GM12801 (cell line): ENCODE results near the gene PKD1.

ENCODE experiments used
- TF ChIP-seq, protein P1 (sequence below): IDR thresholded peaks from one replicate; pipeline ENCODE4 v1.5.1; 2011; ENCODE audit warnings: control low read depth; ENCODE audit not compliant: insufficient read length; ENCODE audit errors: extremely low read depth

Gene PKD1

GRCh38 chr16:2087748-2088631 lies 47.7 kb downstream of the PKD1 start:
- TF ChIP-seq, protein P1, sequence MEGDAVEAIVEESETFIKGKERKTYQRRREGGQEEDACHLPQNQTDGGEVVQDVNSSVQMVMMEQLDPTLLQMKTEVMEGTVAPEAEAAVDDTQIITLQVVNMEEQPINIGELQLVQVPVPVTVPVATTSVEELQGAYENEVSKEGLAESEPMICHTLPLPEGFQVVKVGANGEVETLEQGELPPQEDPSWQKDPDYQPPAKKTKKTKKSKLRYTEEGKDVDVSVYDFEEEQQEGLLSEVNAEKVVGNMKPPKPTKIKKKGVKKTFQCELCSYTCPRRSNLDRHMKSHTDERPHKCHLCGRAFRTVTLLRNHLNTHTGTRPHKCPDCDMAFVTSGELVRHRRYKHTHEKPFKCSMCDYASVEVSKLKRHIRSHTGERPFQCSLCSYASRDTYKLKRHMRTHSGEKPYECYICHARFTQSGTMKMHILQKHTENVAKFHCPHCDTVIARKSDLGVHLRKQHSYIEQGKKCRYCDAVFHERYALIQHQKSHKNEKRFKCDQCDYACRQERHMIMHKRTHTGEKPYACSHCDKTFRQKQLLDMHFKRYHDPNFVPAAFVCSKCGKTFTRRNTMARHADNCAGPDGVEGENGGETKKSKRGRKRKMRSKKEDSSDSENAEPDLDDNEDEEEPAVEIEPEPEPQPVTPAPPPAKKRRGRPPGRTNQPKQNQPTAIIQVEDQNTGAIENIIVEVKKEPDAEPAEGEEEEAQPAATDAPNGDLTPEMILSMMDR = no peak

DNA sequence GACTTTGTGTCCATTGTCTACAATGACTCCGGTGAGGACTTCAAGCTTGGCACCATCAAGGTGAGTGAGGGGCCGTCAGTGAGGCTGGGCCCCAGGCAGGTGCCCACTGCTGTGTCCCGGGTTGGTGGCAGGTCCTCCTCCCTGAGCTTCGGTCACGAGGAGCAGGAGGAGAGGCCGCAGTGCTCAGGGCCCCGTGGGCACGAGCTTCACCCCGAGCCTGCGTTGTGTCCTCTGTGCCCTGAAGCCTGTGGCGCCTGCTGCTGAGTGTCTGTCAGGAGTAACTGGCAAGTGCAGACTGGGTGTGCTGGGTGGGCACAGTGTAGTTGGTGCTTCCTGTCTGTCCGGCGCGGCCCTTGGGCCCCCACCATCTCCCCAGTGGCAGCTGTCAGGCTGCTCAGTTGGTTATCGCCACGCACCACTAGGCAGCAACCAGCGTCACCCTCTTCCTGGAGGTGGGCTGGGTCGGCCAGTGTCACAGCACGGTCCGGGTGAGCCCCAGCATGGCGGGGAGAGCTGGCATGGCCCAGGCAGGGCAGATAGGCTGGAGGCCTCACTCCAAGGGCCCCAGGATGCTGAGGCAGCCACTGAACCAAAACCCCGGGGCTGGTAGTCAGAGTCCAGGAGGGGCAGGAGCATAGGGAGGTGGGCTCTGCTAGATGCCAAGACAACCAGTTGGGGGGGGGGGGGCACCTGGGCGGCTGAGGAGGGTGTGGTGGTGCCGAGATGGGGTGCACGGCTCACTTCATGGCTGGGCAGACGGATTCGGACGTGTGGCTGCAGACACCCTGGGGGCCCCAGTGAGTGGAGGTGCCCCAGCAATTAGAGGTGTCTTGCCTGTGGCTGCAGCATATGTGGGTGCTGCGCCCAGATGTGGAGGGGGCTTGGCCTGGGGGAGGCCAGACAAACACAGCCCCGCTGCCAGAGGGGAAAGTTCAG lies 48.6 kb downstream of the PKD1 start:
- TF ChIP-seq, protein P1 = no peak

- TF ChIP-seq, protein P1 = no peak
Observed at GRCh38 chr16:2086106-2086742, 49.5 kb downstream of the PKD1 start.

DNA sequence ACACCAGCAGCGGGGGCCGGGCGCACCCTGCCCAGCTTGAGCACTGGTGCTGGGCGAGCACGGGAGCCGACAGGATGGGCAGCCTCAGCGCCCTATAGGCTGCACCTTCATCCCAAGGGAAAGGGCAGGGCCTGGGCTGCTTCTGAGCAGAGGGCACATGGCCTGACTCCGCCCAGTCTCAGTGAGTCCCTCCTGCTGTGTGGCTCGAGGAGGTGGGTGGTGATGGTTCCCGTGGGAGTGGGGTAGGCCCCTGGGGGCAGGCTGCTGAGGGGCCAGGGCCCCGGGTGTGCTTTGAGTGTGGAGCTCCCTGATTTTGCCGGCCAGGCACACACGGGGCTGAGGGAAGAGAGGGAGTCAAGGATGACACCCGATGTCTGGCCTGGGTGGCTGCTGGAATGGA lies 50.0 kb downstream of the PKD1 start:
- TF ChIP-seq, protein P1 = no peak

DNA sequence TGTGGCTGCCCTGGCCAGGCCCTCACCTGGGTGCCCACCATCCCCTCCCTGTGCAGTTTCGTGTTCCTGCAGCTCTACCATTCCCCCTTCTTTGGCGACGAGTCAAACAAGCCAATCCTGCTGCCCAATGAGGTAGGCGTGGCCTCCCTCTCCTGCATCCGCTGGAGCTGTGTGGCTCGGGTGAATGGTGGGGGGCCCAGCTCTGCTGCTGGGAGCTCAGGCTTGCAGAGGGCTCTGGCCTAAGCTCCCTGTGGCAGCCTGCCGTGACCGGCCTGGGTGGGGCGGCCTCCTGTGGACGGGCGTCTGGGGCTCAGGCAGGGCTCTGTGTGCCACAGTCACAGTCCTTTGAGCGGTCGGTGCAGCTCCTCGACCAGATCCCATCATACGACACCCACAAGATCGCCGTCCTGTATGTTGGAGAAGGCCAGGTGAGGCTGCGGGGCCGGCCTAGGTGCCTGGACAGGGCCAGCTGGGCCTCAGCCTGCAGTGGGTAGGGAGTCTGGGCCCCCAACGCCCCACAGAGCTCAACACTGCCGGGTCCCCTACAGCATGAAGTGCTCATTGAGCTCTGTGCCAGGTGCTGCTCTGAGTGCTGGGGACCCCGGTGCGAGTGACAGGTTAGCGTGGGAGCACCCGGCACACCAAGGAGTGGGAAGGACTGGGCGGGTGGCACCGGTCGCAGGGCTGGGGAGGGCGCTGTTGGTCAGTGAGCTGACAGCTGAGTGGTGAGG lies 50.6 kb downstream of the PKD1 start:
- TF ChIP-seq, protein P1 = no peak

DNA sequence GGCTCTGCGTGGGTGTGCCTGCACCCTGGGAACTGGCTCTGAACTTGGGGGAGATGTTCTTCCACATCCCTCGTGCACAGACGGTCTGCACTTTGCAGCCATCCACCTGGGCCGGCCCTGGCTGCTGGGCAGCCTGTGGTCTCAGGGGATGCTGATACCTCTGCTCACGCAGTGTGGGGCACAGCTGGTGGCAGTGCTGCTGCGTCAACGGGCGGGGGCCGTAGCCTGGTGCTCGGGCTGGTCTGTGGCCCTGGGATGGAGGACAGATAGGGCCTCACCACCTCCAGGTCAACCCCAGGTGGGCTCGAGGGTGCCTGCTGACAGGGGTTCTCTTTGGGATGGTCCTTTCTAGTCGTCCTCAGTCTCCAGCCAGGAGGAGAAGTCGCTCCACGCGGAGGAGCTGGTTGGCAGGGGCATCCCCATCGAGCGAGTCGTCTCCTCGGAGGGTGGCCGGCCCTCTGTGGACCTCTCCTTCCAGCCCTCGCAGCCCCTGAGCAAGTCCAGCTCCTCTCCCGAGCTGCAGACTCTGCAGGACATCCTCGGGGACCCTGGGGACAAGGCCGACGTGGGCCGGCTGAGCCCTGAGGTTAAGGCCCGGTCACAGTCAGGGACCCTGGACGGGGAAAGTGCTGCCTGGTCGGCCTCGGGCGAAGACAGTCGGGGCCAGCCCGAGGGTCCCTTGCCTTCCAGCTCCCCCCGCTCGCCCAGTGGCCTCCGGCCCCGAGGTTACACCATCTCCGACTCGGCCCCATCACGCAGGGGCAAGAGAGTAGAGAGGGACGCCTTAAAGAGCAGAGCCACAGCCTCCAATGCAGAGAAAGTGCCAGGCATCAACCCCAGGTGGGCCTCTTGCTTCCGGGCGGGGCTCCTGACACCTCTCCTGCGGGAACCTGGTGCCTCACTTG lies 51.6 kb downstream of the PKD1 start:
- TF ChIP-seq, protein P1 = no peak
